Suprapubic skin (tissue), 4 donors: ENCODE data around the gene TEX48. TPM values are rescaled to one million over a fixed set of nuclear protein-coding genes. Genes with fewer than 3 reads are reported as not detected.

Experiments used
- DNase-seq, 2 donors: peaks; one replicate each; pipeline ENCODE4 v3.0.0-alpha.2; 2019; ENCODE audit warnings: low spot score in 2 of 2
- H3K27ac ChIP-seq: fragments of 200-600 bp; sonication (generic); one replicate; pipeline ENCODE4 v1.5.1; 2019
- H3K27me3 ChIP-seq: fragments of 200-600 bp; sonication (generic); one replicate; pipeline ENCODE4 v1.5.1; 2019
- H3K36me3 ChIP-seq: fragments of 200-600 bp; sonication (generic); one replicate; pipeline ENCODE4 v1.5.1; 2019
- H3K4me1 ChIP-seq: fragments of 200-600 bp; sonication (generic); one replicate; pipeline ENCODE4 v1.5.1; 2019
- H3K4me3 ChIP-seq: fragments of 200-600 bp; sonication (generic); one replicate; pipeline ENCODE4 v1.5.1; 2019; ENCODE audit warnings: mild to moderate bottlenecking
- H3K9me3 ChIP-seq: fragments of 200-600 bp; sonication (generic); one replicate; pipeline ENCODE4 v1.5.1; 2019
- EP300 ChIP-seq: sonication (generic); formaldehyde crosslinking; IDR thresholded peaks from one replicate; pipeline ENCODE4 v1.6.1; 2017; ENCODE audit warnings: antibody characterized with exemption
- POLR2A ChIP-seq, 2 donors: fragments of 450-650 bp; IDR thresholded peaks; one replicate each; pipeline ENCODE4 v1.6.1; 2017; ENCODE audit warnings: antibody characterized with exemption in 2 of 2, mild to moderate bottlenecking in 2 of 2, moderate library complexity in 2 of 2
- POLR2AphosphoS5 ChIP-seq, 3 donors: sonication (generic); formaldehyde crosslinking; IDR thresholded peaks; one replicate each; pipeline ENCODE4 v1.6.1; 2017; ENCODE audit warnings: antibody characterized with exemption in 3 of 3
- WGBS: methylation state at CpG from one replicate; pipeline ENCODE4 v1.1.5; 2018; 5-methylcytosine and 5-hydroxymethylcytosine counted together
- total RNA-seq, 4 donors: library from RNA; depleted of rRNA; stranded (reverse); fragments of >200 nt; gene quantifications; one replicate each; pipeline ENCODE4 v1.1.0, GENCODE V29; 2016
- TF ChIP-seq, protein P1 (sequence below), 2 donors: fragments of 200-600 bp in 1 of 2; fragments of 450-650 bp in 1 of 2; sonication (generic) in 1 of 2; IDR thresholded peaks; one replicate each; pipeline ENCODE4 v1.5.1; 2016 to 2019; ENCODE audit warnings: antibody characterized with exemption in 2 of 2, mild to moderate bottlenecking in 1 of 2, moderate library complexity in 1 of 2

TEX48 gene
- total RNA-seq, 4 donors from 2014 or later, result not detected

- Histone ChIP-seq H3K27ac (no peak overlapping the region), H3K4me3 (no peak overlapping the region), H3K9me3 (no peaks in the 10 kb centered on the region), H3K27me3 (peaks cover 3% of the 10 kb centered on the region), H3K36me3 (no peaks in the 10 kb centered on the region), H3K4me1 (peaks cover 16% of the 10 kb centered on the region)
- 94% methylated on average over 1 of the region's 1 CpG for WGBS
- no peak for DNase-seq
- TF ChIP-seq, protein P1, sequence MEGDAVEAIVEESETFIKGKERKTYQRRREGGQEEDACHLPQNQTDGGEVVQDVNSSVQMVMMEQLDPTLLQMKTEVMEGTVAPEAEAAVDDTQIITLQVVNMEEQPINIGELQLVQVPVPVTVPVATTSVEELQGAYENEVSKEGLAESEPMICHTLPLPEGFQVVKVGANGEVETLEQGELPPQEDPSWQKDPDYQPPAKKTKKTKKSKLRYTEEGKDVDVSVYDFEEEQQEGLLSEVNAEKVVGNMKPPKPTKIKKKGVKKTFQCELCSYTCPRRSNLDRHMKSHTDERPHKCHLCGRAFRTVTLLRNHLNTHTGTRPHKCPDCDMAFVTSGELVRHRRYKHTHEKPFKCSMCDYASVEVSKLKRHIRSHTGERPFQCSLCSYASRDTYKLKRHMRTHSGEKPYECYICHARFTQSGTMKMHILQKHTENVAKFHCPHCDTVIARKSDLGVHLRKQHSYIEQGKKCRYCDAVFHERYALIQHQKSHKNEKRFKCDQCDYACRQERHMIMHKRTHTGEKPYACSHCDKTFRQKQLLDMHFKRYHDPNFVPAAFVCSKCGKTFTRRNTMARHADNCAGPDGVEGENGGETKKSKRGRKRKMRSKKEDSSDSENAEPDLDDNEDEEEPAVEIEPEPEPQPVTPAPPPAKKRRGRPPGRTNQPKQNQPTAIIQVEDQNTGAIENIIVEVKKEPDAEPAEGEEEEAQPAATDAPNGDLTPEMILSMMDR (IDR thresholded peaks at IDR 0.05), result no peak
- TF ChIP-seq EP300 (no peak), POLR2AphosphoS5 (IDR thresholded peaks at IDR 0.05) (no peak), POLR2A (IDR thresholded peaks at IDR 0.05) (no peak)
Measured at GRCh38 chr9:114723931-114724330, 41.9 kb upstream of the TEX48 start.

- no peak for TF ChIP-seq POLR2AphosphoS5 (IDR thresholded peaks at IDR 0.05)
- TF ChIP-seq EP300, result no peak
- no peak for TF ChIP-seq POLR2A (IDR thresholded peaks at IDR 0.05)
- TF ChIP-seq, protein P1 (IDR thresholded peaks at IDR 0.05), result no peak
- peaks cover 17% of the 10 kb centered on the region for H3K4me1 ChIP-seq
- no peak for DNase-seq
- 60% methylated on average over 7 of the region's 7 CpGs for WGBS
- peaks cover 3% of the 10 kb centered on the region for H3K27me3 ChIP-seq
- no peaks in the 10 kb centered on the region for H3K36me3 ChIP-seq
- no peak overlapping the region for H3K27ac ChIP-seq
- H3K4me3 ChIP-seq, result no peak overlapping the region
- H3K9me3 ChIP-seq, result no peaks in the 10 kb centered on the region
Measured at GRCh38 chr9:114722937-114723620, 41.1 kb upstream of the TEX48 start.

DNA sequence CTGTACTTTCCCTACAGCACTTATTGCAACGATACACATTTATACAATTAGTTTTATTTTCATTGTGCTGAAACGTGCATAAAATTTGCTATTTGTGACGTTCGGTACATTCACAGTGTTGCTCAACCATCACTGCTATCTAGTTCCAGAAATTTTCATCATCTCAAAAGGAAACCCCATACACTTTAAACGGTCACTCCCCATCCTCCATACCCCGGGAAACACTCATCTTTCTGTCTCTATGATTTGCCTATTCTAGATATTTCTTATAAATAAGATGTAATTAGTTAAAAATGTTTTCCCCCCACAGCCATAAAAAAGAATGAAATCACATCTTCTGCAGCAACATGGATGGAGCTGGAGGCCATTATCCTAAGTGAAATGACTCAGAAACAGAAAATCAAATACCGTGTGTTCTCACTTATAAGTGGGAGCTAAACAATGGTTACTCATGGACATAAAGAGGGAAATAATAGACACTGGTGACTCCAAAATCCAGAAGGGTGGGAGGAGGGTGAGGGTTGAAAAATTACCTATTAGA, 40.2 kb upstream of the TEX48 start:
- Histone ChIP-seq H3K4me1 (peaks cover 17% of the 10 kb centered on the region), H3K27me3 (peaks cover 3% of the 10 kb centered on the region), H3K36me3 (no peaks in the 10 kb centered on the region), H3K4me3 (no peak overlapping the region), H3K27ac (no peak overlapping the region), H3K9me3 (no peaks in the 10 kb centered on the region)
- no peak for TF ChIP-seq EP300
- TF ChIP-seq, protein P1 (IDR thresholded peaks at IDR 0.05), result no peak
- no peak for DNase-seq
- WGBS, result 52% methylated on average over 7 of the region's 7 CpGs

DNA sequence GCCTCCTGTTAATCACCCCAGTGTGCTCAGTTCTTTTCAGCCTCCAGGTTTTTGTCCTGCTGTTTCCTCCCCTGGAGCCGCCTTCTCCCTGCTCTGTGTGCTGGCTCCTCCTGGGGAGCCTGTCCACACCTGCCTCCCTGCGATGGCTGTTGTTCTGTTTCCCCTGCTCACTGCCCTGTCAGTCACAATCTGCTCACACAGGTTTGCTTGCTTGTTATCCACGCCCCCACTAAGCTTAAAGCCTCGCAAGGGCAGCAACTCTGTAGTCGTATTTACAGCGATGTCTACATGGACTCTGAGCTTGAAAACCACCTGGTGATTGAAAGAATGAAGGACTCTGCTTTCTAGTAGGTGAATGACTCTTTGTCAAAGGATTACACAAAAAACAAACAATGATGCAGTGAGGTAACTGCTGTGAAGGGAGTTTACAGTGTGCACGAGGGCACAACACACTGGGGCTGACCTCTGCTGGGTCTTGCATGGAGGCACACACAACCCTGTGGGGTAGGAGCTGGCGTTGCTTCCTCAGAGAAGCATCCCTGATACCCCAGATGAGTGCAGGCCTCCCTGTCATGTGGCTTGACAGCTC, 39.6 kb upstream of the TEX48 start:
- Histone ChIP-seq H3K27me3 (peaks cover 3% of the 10 kb centered on the region), H3K27ac (no peak overlapping the region), H3K4me3 (no peak overlapping the region), H3K9me3 (no peaks in the 10 kb centered on the region), H3K4me1 (peaks cover 17% of the 10 kb centered on the region), H3K36me3 (no peaks in the 10 kb centered on the region)
- TF ChIP-seq POLR2AphosphoS5 (IDR thresholded peaks at IDR 0.05) (no peak), EP300 (no peak)
- 49% methylated on average over 8 of the region's 8 CpGs for WGBS
- no peak for DNase-seq

GRCh38 chr9:114720086-114720676, 38.2 kb upstream of the TEX48 start:
- Histone ChIP-seq H3K36me3 (no peaks in the 10 kb centered on the region), H3K27ac (no peak overlapping the region), H3K9me3 (no peaks in the 10 kb centered on the region), H3K4me3 (no peak overlapping the region), H3K4me1 (peaks cover 17% of the 10 kb centered on the region), H3K27me3 (peaks cover 3% of the 10 kb centered on the region)
- 80% methylated on average over 1 of the region's 3 CpGs for WGBS
- TF ChIP-seq POLR2AphosphoS5 (IDR thresholded peaks at IDR 0.05), result no peak
- TF ChIP-seq POLR2A (IDR thresholded peaks at IDR 0.05), result no peak
- TF ChIP-seq, protein P1 (IDR thresholded peaks at IDR 0.05), result no peak
- TF ChIP-seq EP300, result no peak
- no peak for DNase-seq
